Measurements from ENCODE around the gene BIK. TPM values are rescaled to one million over a fixed set of nuclear protein-coding genes. Genes with fewer than 3 reads are reported as not detected.

BIK gene
- total and polyA plus RNA-seq, 12 donors = 0.28 to 0.88 (median 0.57) TPM; not detected in 5

DNA sequence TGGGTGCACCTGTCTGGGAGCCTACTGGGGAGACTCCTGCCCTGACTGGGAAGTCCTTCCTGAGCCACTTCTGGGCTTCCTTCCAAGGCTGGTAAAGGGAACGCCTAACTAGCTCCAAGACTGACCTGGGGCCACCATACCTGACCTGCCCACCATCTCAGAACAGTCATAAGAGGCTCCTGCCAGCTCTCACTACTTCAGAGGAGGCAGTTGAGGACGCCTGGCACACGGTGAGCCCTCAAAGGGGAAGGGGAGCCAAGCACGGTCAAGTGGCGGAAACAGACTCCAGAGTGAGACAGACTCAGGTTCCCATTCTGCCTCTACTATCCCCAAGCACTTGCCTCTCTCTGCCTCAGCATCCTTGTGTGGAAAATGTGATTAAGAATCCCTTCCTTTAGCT, 25.0 kb downstream of the BIK start:
- Histone ChIP-seq H3K4me3 (no peak overlapping the region), H3K27ac (peak overlapping the region in 1 of 10 donors; percentile 59), H3K27me3 (no peaks in the 10 kb centered on the region), H3K4me1 (peaks cover 0 to 38% (median 28%) of the 10 kb centered on the region in 9 donors), H3K9me3 (no peaks in the 10 kb centered on the region), H3K36me3 (peaks cover 0 to 97% (median 31%) of the 10 kb centered on the region in 9 donors)
- ATAC-seq (no peak), DNase-seq (no peak)
- intact Hi-C loops (cut with DNase I) = no loop called here
- 80 to 85% methylated on average over 5 of the region's 5 CpGs for WGBS, 2 donors
- TF ChIP-seq, protein P1, sequence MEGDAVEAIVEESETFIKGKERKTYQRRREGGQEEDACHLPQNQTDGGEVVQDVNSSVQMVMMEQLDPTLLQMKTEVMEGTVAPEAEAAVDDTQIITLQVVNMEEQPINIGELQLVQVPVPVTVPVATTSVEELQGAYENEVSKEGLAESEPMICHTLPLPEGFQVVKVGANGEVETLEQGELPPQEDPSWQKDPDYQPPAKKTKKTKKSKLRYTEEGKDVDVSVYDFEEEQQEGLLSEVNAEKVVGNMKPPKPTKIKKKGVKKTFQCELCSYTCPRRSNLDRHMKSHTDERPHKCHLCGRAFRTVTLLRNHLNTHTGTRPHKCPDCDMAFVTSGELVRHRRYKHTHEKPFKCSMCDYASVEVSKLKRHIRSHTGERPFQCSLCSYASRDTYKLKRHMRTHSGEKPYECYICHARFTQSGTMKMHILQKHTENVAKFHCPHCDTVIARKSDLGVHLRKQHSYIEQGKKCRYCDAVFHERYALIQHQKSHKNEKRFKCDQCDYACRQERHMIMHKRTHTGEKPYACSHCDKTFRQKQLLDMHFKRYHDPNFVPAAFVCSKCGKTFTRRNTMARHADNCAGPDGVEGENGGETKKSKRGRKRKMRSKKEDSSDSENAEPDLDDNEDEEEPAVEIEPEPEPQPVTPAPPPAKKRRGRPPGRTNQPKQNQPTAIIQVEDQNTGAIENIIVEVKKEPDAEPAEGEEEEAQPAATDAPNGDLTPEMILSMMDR (IDR thresholded peaks at IDR 0.05) = no peak

DNA sequence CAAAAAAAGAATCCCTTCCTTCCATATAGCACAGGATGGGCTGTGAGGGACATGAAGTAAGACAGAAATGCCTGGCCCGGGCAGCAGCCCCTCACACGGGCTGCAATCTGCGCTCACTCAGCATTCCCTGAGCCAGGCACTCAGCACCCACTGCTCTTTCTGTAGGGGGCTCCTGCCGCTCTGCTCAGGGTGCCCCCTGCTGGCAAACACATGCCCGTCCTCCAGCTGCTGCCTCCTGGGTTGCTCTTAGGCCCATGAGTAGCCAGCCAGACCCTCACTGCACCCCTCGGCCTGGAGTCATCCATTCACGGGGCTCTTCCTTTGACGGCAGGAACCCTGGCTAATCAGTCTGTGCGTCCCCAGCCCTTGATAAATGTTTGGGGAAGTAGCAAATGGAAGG, 25.7 kb downstream of the BIK start:
- TF ChIP-seq, protein P1 (IDR thresholded peaks at IDR 0.05) = peak; percentile 23 to 70 (median 68)
- Histone ChIP-seq H3K4me1 (peaks cover 0 to 40% (median 26%) of the 10 kb centered on the region in 9 donors), H3K27me3 (no peaks in the 10 kb centered on the region), H3K36me3 (peaks cover 0 to 98% (median 34%) of the 10 kb centered on the region in 9 donors), H3K27ac (peak overlapping the region in 7 of 10 donors; percentile 1 to 69 (median 53)), H3K9me3 (no peaks in the 10 kb centered on the region), H3K4me3 (no peak overlapping the region)
- DNase-seq (peak in 1 of 2 donors; percentile 36), ATAC-seq (peak; percentile 56 to 74 (median 67))
- WGBS, 2 donors = 20 to 28% methylated on average over 9 of the region's 9 CpGs
- intact Hi-C loops (cut with DNase I) = no loop called here

DNA sequence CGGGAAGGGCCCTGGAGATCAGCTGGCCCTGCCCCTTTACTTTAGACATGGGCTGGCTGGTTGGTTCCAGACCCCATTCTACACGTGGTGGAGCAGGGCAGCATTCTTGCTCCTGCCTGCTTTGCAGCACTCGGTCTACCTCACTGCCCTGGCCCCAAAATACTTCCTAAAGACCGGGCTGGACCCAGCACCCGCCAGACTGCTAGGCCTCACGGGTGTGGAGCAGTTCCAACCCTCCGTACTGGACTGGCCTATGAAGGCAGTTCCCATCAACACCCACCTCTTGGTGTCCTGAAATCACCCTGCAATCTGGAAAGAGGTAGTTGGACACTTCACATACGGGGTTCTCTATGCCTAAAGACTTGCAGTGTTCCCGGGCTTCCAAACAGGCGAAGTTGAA, 26.3 kb downstream of the BIK start:
- intact Hi-C loops (cut with DNase I) = no loop called here
- no peaks in the 10 kb centered on the region for H3K9me3 ChIP-seq
- peaks cover 2 to 40% (median 24%) of the 10 kb centered on the region in 9 donors for H3K4me1 ChIP-seq
- H3K27ac ChIP-seq = peak overlapping the region in 7 of 10 donors; percentile 3 to 69 (median 53)
- peak in 6 of 8 donors; percentile 23 to 53 (median 38) for ATAC-seq
- DNase-seq = no peak
- H3K4me3 ChIP-seq = no peak overlapping the region
- no peaks in the 10 kb centered on the region for H3K27me3 ChIP-seq
- TF ChIP-seq, protein P1 (IDR thresholded peaks at IDR 0.05) = no peak
- H3K36me3 ChIP-seq = peaks cover 0 to 94% (median 34%) of the 10 kb centered on the region in 9 donors
- 31 to 45% methylated on average over 10 of the region's 10 CpGs for WGBS, 2 donors

DNA sequence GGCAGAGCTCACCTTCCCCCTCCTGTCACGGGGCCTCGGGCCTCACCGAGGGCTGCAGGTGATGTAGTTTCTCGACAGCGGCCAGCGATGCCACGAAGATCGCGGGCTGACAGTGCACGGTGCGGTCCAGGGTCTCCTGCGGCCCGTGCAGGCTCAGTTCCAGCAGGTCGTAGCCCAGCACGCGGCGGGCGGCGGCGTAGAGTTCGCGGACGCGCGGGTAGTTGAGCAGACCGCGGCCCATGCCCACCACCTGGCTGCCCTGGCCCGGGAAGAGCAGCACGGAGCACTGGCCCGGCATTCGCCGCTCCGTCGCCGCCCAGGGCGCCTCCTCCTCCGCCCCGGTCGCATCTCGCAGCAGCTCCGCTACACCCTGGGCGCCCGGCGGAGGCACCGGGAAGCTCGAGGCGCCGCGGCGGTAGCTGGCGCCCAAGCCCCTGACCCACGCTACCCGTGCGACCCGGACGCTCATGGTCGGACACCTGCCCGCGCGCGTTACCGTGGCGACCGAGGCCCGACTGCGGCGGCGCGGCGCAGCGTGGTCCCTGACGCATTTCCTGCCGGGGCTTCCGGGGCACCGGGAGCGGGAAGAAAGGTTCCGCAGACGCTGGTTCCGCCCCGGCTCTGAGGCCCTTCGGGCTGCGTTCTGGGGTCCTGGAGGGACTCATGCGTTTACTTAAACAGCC, 32.5 kb downstream of the BIK start, which contains the start of gene MCAT:
Gene MCAT (minus strand): TSS at position 519 of the 683 bp plus-strand sequence. CDS start 50 bp downstream, at position 469.
- WGBS, 2 donors = 1% methylated on average over 83 of the region's 83 CpGs
- Histone ChIP-seq H3K4me3 (peak within 1 kb of the TSS; percentile 80 to 100 (median 96)), H3K4me1 (peaks cover 7 to 34% (median 19%) of the 10 kb centered on the region in 9 donors), H3K27ac (peak within 1 kb of the TSS in 9 of 10 donors; percentile 50 to 91 (median 71)), H3K36me3 (peaks cover 0 to 34% (median 22%) of the 10 kb centered on the region in 9 donors), H3K9me3 (no peaks in the 10 kb centered on the region), H3K27me3 (no peaks in the 10 kb centered on the region)
- DNase-seq (peak; percentile 82 to 86), ATAC-seq (peak; percentile 92 to 96 (median 94))
- TF ChIP-seq, protein P1 (IDR thresholded peaks at IDR 0.05) = no peak
- intact Hi-C loops (cut with DNase I) = loop anchor here in 2 of 10 donors (1.0 to 10.0 kb wide), 2 partner anchors 33 to 58 kb away; partner anchors contain the start of genes BIK (in 1 of the 2) and TTLL1 (in 1 of the 2)

All from heart right ventricle (tissue), 16 donors.